Measurements from ENCODE around the gene CGB7. TPM values are rescaled to one million over a fixed set of nuclear protein-coding genes. Genes with fewer than 3 reads are reported as not detected.
A peak's percentile ranks its signal among the peaks of the same experiment; 100 is the strongest.
"Not testable (repeated sequence)": the region's sequence is repeated elsewhere in the genome, so short reads cannot be mapped to it uniquely, and the experiment has no call there.

CGB7 gene
- total RNA-seq, 8 experiments from 2014 or later = 0.11 to 1.0 (median 0.36) TPM; not detected in 1

DNA sequence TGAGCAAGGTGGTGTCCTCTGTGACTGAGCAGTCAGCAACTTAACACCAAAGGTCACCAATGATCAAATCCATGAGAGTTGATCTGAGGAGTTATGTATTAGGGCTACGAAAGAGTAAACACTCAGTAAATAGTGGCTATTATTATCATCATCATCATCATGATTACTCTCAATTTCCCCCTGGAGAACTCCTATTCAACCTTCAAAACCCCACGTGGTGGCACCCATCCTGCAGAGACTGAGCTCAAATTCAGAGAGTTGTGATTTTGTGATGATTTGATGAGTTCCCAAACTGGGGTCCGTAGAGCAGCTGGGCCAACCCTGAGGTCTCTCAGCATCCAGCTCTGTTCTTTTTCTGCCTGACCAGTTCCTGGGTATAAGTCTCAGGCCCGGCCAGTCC is 7.7 kb downstream of the CGB7 start:
- ATAC-seq (replicated peaks in 6 of 8); in situ Hi-C loops (cut with MboI; ENCODE audit: low pct_unique_long_range_greater_than_20kb in 2 of 9, low sequenced_read_pairs in 9 of 9, unreplicated experiment in 9 of 9); H3K4me3 ChIP-seq; H3K27ac ChIP-seq; H3K4me1 ChIP-seq (replicated peaks in 1 of 2): not testable (repeated sequence)
- no CpG with 5 or more reads among the region's 4 CpGs for WGBS, 10 experiments

DNA sequence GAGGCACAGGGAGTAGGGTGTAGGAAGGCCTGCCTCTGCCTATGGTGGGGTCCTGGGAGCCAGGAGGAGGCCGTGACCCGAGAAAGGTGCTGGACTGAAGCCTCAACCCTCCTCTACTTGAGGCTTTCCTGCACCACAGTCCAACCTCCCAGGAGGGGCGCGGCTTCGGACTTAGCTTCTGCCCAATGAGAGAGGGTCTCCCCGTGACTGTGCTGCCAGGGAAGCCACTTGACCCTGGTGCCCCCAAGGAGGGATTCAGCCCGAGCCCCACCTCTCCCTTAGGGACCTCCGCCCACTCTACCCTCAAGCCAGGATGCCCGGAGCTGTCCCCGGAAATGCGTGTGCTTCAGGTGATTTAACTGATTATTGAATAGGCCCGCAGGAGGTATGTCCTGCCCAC is 8.5 kb downstream of the CGB7 start, which contains the start of gene CGB8:
CGB8 (minus strand) TSS at position 101 of the 400 bp plus-strand sequence. CDS start 372 bp downstream, outside the sequence.
- not testable (repeated sequence) for ATAC-seq (replicated peaks in 6 of 8)

DNA sequence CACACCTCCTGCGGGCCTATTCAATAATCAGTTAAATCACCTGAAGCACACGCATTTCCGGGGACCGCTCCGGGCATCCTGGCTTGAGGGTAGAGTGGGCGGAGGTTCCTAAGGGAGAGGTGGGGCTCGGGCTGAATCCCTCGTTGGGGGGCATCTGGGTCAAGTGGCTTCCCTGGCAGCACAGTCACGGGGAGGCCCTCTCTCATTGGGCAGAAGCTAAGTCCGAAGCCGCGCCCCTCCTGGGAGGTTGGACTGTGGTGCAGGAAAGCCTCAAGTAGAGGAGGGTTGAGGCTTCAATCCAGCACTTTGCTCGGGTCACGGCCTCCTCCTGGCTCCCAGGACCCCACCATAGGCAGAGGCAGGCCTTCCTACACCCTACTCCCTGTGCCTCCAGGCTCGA is 14.0 kb downstream of the CGB7 start, which contains the start of gene CGB5:
CGB5 (plus strand) TSS at position 301 of the 400 bp plus-strand sequence. CDS start 362 bp downstream, outside the sequence.
- H3K27ac ChIP-seq; H3K4me1 ChIP-seq (replicated peaks in 1 of 2); in situ Hi-C loops (cut with MboI; ENCODE audit: low pct_unique_long_range_greater_than_20kb in 2 of 9, low sequenced_read_pairs in 9 of 9, unreplicated experiment in 9 of 9); H3K4me3 ChIP-seq; ATAC-seq (replicated peaks in 6 of 8): not testable (repeated sequence)
- WGBS, 10 experiments = no CpG with 5 or more reads among the region's 15 CpGs

More for the DNA sequence above, 8.5 kb downstream of the CGB7 start, which contains the start of gene CGB8:
- H3K4me1 ChIP-seq (replicated peaks in 1 of 2); H3K27ac ChIP-seq; H3K4me3 ChIP-seq; in situ Hi-C loops (cut with MboI; ENCODE audit: low pct_unique_long_range_greater_than_20kb in 2 of 9, low sequenced_read_pairs in 9 of 9, unreplicated experiment in 9 of 9): not testable (repeated sequence)
- no CpG with 5 or more reads among the region's 12 CpGs for WGBS, 10 experiments

DNA sequence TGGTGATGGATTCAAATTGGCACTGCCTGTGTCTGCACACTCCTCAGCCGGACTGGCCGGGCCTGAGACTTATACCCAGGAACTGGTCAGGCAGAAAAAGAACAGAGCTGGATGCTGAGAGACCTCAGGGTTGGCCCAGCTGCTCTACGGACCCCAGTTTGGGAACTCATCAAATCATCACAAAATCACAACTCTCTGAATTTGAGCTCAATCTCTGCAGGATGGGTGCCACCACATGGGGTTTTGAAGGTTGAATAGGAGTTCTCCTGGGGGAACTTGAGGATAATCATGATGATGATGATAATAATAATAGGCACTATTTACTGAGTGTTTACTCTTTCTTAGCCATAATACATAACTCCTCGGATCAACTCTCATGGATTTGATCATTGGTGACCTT is 14.9 kb downstream of the CGB7 start:
- ATAC-seq (replicated peaks in 6 of 8); H3K4me1 ChIP-seq (replicated peaks in 1 of 2); H3K4me3 ChIP-seq; H3K27ac ChIP-seq; in situ Hi-C loops (cut with MboI; ENCODE audit: low pct_unique_long_range_greater_than_20kb in 2 of 9, low sequenced_read_pairs in 9 of 9, unreplicated experiment in 9 of 9): not testable (repeated sequence)
- WGBS, 10 experiments = 64 to 80% methylated on average over 1 of the region's 4 CpGs; no CpG with 5 or more reads in 8 of the 10 experiments

DNA sequence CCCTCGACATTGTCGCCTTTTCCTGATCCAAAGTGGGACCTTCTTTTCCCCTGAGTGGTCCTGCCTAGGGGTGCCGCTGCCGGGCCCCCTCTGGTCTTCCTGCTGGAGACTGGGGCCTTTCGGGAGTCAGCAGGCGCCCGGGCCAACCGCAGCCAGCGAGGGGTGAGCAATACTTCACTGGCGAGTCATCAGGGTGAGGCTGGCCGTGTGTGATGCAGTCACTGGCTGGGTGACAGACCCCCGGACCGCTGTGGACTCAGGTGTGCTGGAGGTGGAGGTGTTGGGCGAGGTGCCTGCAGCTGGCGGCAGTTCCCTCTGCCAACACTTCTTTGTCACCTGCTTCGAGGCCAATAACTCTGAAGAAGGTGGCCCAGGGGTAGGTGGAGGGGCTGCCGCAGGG is 15.4 kb downstream of the CGB7 start:
- 35 to 100% methylated on average over 1 to 2 of the region's 17 CpGs; no CpG with 5 or more reads in 8 of the 10 experiments for WGBS, 10 experiments
- Histone ChIP-seq H3K27ac (no peak overlapping the region), H3K4me1 (replicated peaks in 1 of 2) (no peaks in the 10 kb centered on the region), H3K4me3 (no peak overlapping the region)
- in situ Hi-C loops (cut with MboI; ENCODE audit: low pct_unique_long_range_greater_than_20kb in 2 of 9, low sequenced_read_pairs in 9 of 9, unreplicated experiment in 9 of 9) = no loop called here
- ATAC-seq (replicated peaks in 6 of 8) = no peak

DNA sequence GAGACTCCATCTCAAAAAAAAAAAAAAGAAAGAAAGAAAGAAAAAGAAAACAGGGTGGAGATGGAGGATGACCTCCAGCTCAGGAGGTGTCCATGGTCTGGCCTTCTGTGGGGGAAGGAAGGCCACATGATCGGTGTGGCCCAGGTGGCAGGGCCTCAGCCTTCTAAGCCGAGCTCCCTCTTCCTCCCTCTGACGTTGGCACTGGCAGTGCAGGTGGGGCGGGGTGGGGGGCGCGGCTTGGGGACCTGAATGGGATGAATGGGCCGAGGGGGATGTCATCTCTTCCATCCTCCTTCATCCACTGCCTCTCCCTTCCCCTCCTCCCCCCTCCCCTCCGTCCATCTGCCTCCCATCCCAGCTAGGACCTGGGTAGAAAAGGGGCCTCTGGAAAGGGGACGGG is 17.8 kb downstream of the CGB7 start:
- H3K4me3 ChIP-seq; in situ Hi-C loops (cut with MboI; ENCODE audit: low pct_unique_long_range_greater_than_20kb in 2 of 9, low sequenced_read_pairs in 9 of 9, unreplicated experiment in 9 of 9); H3K4me1 ChIP-seq (replicated peaks in 1 of 2); H3K27ac ChIP-seq: not testable (repeated sequence)
- WGBS, 10 experiments = no CpG with 5 or more reads among the region's 9 CpGs
- ATAC-seq (replicated peaks in 6 of 8) = peak in 3 of 8 experiments; percentile 11 to 23 (median 19)

DNA sequence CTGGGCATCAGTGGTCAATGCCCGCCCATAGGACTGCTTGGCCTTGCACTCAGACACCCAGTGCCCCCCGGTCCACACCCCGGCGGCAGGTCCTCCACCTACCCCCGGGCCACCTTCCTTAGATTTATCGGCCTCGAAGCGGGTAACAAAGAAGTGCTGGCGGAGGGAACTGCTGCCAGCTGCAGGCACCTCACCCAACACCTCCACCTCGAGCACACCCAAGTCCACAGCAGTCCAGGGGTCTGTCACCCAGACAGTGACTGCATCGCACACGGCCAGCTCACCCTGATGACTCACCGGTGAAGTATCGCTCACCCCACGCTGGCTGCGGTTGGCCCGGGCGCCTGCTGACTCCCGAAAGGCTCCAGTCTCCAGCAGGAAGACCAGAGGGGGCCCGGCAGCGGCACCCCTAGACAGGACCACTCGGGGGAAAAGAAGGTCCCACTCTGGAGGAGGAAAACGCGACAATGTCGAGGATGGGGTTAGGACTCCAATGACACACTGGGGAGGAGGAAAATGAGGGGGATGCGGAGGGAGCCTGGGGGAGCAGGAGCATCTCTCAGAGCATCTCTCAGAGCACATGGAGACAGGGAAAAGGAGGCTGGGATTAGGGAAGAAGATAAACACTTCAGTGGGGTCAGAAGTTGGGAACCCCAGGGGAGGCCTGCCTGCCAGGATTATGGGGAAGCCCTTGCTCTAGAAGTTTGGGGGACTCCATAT is 18.8 kb downstream of the CGB7 start:
- 20 to 84% methylated on average over 4 to 5 of the region's 26 CpGs; no CpG with 5 or more reads in 8 of the 10 experiments for WGBS, 10 experiments
- ATAC-seq (replicated peaks in 6 of 8) = peak in 2 of 8 experiments; percentile 78 to 94

DNA sequence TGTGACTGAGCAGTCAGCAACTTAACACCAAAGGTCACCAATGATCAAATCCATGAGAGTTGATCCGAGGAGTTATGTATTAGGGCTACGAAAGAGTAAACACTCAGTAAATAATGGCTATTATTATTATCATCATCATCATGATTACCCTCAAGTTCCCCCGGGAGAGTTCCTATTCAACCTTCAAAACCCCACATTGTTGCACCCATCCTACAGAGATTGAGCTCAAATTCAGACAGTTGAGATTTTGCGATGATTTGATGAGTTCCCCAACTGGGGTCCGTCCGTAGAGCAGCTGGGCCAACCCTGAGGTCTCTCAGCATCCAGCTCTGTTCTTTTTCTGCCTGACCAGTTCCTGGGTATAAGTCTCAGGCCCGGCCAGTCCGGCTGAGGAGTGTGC is 19.4 kb downstream of the CGB7 start:
- H3K27ac ChIP-seq = not testable (repeated sequence)
- 80% methylated on average over 1 of the region's 8 CpGs; no CpG with 5 or more reads in 9 of the 10 experiments for WGBS, 10 experiments

More for the DNA sequence above, 18.8 kb downstream of the CGB7 start:
- H3K27ac ChIP-seq; H3K4me1 ChIP-seq (replicated peaks in 1 of 2); in situ Hi-C loops (cut with MboI; ENCODE audit: low pct_unique_long_range_greater_than_20kb in 2 of 9, low sequenced_read_pairs in 9 of 9, unreplicated experiment in 9 of 9); H3K4me3 ChIP-seq: not testable (repeated sequence)

DNA sequence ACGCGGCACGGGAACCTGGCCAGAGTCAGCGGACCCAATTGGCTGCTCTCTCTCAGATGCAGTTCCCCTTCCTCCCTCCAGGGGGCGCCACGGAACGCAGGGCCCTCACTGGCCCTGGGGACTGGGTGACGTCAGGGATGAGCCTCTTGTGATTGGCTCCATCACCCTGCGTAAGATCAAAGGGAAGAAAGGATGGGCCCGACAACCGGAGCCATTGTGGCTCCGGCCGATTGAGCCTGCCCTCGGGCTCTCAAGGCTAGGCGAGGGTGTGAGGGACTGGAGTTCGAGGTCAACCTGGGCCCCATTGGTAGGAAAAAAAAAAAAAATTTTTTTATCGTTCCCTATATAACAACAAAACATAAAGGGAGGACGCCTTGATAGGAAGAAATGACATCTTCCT is 20.7 kb downstream of the CGB7 start, which contains the start of gene CGB1:
CGB1 (minus strand) TSS at position 81 of the 400 bp plus-strand sequence. CDS start 184 bp downstream, outside the sequence.
- ATAC-seq (replicated peaks in 6 of 8) = peak in 1 of 8 experiments; percentile 22
- in situ Hi-C loops (cut with MboI; ENCODE audit: low pct_unique_long_range_greater_than_20kb in 2 of 9, low sequenced_read_pairs in 9 of 9, unreplicated experiment in 9 of 9); H3K4me1 ChIP-seq (replicated peaks in 1 of 2); H3K27ac ChIP-seq; H3K4me3 ChIP-seq: not testable (repeated sequence)
- WGBS, 10 experiments = 0 to 100% (median 40%) methylated on average over 1 to 3 of the region's 18 CpGs; no CpG with 5 or more reads in 7 of the 10 experiments

More for the DNA sequence above, 19.4 kb downstream of the CGB7 start:
- H3K4me1 ChIP-seq (replicated peaks in 1 of 2); H3K4me3 ChIP-seq; in situ Hi-C loops (cut with MboI; ENCODE audit: low pct_unique_long_range_greater_than_20kb in 2 of 9, low sequenced_read_pairs in 9 of 9, unreplicated experiment in 9 of 9); ATAC-seq (replicated peaks in 6 of 8): not testable (repeated sequence)

DNA sequence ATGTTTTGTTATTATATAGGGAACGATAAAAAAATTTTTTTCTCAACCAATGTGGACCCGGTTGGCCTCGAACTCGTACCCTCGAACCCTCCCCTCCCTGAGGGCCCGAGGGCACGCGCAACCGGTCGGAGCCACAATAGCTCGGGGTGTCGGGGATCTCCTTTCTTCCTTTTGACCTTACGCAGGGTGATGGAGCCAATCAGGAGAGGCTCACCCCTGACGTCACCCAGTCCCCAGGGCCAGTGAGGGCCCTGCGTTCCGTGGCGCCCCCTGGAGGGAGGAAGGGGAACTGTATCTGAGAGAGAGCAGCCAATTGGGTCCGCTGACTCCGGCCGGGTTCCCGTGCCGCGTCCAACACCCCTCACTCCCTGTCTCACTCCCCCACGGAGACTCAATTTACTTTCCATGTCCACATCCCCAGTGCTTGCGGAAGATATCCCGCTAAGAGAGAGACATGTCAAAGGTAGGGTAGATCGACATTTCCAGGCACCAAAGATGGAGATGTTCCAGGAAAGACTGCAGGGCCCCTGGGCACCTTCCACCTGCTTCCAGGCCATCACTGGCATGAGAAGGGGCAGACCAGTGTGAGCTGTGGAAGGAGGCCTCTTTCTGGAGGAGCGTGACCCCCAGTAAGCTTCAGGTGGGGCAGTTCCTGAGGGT is 25.8 kb downstream of the CGB7 start, which contains the start of gene CGB2:
CGB2 (plus strand) TSS at position 249 of the 660 bp plus-strand sequence; CDS start at position 455, 206 bp downstream.
- ATAC-seq (replicated peaks in 6 of 8) = peak in 1 of 8 experiments; percentile 23
- WGBS, 10 experiments = 27 to 87% (median 59%) methylated on average over 2 to 14 of the region's 28 CpGs; no CpG with 5 or more reads in 5 of the 10 experiments
- H3K27ac ChIP-seq; in situ Hi-C loops (cut with MboI; ENCODE audit: low pct_unique_long_range_greater_than_20kb in 2 of 9, low sequenced_read_pairs in 9 of 9, unreplicated experiment in 9 of 9); H3K4me3 ChIP-seq; H3K4me1 ChIP-seq (replicated peaks in 1 of 2): not testable (repeated sequence)

DNA sequence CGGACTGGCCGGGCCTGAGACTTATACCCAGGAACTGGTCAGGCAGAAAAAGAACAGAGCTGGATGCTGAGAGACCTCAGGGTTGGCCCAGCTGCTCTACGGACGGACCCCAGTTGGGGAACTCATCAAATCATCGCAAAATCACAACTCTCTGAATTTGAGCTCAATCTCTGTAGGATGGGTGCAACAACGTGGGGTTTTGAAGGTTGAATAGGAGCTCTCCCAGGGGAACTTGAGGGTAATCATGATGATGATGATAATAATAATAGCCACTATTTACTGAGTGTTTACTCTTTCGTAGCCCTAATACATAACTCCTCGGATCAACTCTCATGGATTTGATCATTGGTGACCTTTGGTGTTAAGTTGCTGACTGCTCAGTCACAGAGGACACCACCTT is 27.2 kb downstream of the CGB7 start:
- H3K4me3 ChIP-seq; H3K27ac ChIP-seq; H3K4me1 ChIP-seq (replicated peaks in 1 of 2); ATAC-seq (replicated peaks in 6 of 8); in situ Hi-C loops (cut with MboI; ENCODE audit: low pct_unique_long_range_greater_than_20kb in 2 of 9, low sequenced_read_pairs in 9 of 9, unreplicated experiment in 9 of 9): not testable (repeated sequence)
- no CpG with 5 or more reads among the region's 8 CpGs for WGBS, 10 experiments

DNA sequence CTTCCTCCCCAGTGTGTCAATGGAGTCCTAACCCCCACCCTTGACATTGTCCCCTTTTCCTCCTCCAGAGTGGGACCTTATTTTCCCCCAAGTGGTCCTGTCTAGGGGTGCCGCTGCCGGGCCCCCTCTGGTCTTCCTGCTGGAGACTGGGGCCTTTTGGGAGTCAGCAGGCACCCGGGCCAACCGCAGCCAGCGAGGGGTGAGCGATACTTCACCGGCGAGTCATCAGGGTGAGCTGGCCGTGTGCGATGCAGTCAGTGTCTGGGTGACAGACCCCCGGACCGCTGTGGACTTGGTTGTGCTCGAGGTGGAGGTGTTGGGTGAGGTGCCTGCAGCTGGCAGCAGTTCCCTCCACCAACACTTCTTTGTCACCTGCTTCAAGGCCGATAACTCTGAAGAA is 27.8 kb downstream of the CGB7 start:
- H3K4me3 ChIP-seq; H3K27ac ChIP-seq; ATAC-seq (replicated peaks in 6 of 8); in situ Hi-C loops (cut with MboI; ENCODE audit: low pct_unique_long_range_greater_than_20kb in 2 of 9, low sequenced_read_pairs in 9 of 9, unreplicated experiment in 9 of 9); H3K4me1 ChIP-seq (replicated peaks in 1 of 2): not testable (repeated sequence)
- WGBS, 10 experiments = no CpG with 5 or more reads among the region's 14 CpGs

DNA sequence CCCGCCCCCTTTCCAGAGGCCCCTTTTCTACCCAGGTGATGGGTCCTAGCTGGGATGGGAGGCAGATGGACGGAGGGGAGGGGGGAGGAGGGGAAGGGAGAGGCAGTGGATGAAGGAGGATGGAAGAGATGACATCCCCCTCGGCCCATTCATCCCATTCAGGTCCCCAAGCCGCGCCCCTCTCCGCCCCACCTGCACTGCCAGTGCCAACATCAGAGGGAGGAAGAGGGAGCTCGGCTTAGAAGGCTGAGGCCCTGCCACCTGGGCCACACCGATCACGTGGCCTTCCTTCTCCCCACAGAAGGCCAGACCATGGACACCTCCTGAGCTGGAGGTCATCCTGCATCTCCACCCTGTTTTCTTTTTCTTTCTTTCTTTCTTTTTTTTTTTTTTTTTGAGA is 28.9 kb downstream of the CGB7 start:
- H3K4me1 ChIP-seq (replicated peaks in 1 of 2); H3K4me3 ChIP-seq; H3K27ac ChIP-seq; in situ Hi-C loops (cut with MboI; ENCODE audit: low pct_unique_long_range_greater_than_20kb in 2 of 9, low sequenced_read_pairs in 9 of 9, unreplicated experiment in 9 of 9); ATAC-seq (replicated peaks in 6 of 8): not testable (repeated sequence)
- no CpG with 5 or more reads among the region's 9 CpGs for WGBS, 10 experiments

Measured in motor neuron (in vitro differentiated cells).